ENCODE measurements around the gene HDAC4.

GRCh38 chr2:239014458-239015217 lies 386.2 kb downstream of the HDAC4 start:
- TF ChIP-seq CTCF (IDR thresholded peaks at IDR 0.05; ENCODE audit: low read length) = no peak
- TF ChIP-seq EZH2 (optimal IDR thresholded peaks at IDR 0.05; ENCODE audit: low read depth, low read length) = no peak
- no peak for TF ChIP-seq EZH2phosphoT487 (IDR thresholded peaks at IDR 0.05; ENCODE audit: low read length)
